ENCODE results near the gene CEBPA.

The CEBPA gene

GRCh38 chr19:33250500-33250899 is 51.8 kb downstream of the CEBPA start:
- H4K20me1 ChIP-seq (ENCODE audit: insufficient read depth, low read length): no peaks in the 10 kb centered on the region
- H3K27me3 ChIP-seq (replicated peaks; ENCODE audit: insufficient read depth, low read length): peaks cover 26% of the 10 kb centered on the region
- H3K9me2 ChIP-seq (replicated peaks; ENCODE audit: insufficient read depth, low read length): no peaks in the 10 kb centered on the region
- H3K4me3 ChIP-seq (ENCODE audit: low read length): no peak overlapping the region
- no peak overlapping the region for H3K4me2 ChIP-seq (ENCODE audit: low read depth, low read length)
- no peaks in the 10 kb centered on the region for H3K9me3 ChIP-seq (replicated peaks; ENCODE audit: insufficient read depth, low read length)
- no peak overlapping the region for H2AFZ ChIP-seq (ENCODE audit: low read length)
- H3K4me1 ChIP-seq (ENCODE audit: low read length): no peaks in the 10 kb centered on the region
- no peaks in the 10 kb centered on the region for H3K36me3 ChIP-seq (replicated peaks; ENCODE audit: insufficient read depth, low read length)
- no peak overlapping the region for H3K27ac ChIP-seq (ENCODE audit: low read length)
- no peaks in the 10 kb centered on the region for H3K79me2 ChIP-seq (ENCODE audit: low read length)
- no peak for TF ChIP-seq EZH2 (optimal IDR thresholded peaks at IDR 0.05; ENCODE audit: low read depth, low read length)
- TF ChIP-seq CTCF (IDR thresholded peaks at IDR 0.05; ENCODE audit: low read length): no peak
- no peak for TF ChIP-seq EZH2phosphoT487 (IDR thresholded peaks at IDR 0.05; ENCODE audit: low read length)
- DNase-seq: no peak
- no peak overlapping the region for H3K9ac ChIP-seq (ENCODE audit: low read length)
- H3F3A ChIP-seq (ENCODE audit: insufficient read depth, low read length): no peaks in the 10 kb centered on the region
